ENCODE measurements around the gene ASB1.

DNA sequence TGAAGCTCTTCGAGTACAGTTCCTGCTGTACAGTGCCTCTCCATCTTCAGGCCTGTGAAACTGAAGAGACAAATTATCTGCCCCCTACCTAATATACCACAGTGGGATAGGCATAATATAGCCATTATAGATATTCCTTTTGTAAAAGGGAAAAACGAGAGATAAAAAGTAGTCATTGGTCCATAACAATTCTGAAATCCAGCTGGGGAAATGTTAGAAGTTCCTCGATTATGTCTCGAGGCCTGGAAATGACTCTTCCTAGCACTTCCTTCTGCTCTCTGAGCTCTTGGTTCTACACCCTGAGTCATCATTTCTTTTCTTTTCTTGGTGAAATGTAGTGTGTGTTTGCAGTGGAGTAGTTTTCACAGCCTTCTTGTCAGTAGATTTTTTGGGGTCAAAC lies 51.5 kb downstream of the ASB1 start:
- TF ChIP-seq ZNF565 (CRISPR knock-in tag; conservative IDR thresholded peaks at IDR 0.05; ENCODE audit: low read depth) (no peak), GLIS3 (CRISPR knock-in tag; IDR thresholded peaks at IDR 0.05) (no peak), ISL1 (CRISPR knock-in tag; IDR thresholded peaks at IDR 0.05) (no peak), TOX (CRISPR knock-in tag; IDR thresholded peaks at IDR 0.05; ENCODE audit: borderline replicate concordance) (no peak), ZNF8 (CRISPR knock-in tag; IDR thresholded peaks at IDR 0.05) (no peak)
- TF ChIP-seq, protein P1, sequence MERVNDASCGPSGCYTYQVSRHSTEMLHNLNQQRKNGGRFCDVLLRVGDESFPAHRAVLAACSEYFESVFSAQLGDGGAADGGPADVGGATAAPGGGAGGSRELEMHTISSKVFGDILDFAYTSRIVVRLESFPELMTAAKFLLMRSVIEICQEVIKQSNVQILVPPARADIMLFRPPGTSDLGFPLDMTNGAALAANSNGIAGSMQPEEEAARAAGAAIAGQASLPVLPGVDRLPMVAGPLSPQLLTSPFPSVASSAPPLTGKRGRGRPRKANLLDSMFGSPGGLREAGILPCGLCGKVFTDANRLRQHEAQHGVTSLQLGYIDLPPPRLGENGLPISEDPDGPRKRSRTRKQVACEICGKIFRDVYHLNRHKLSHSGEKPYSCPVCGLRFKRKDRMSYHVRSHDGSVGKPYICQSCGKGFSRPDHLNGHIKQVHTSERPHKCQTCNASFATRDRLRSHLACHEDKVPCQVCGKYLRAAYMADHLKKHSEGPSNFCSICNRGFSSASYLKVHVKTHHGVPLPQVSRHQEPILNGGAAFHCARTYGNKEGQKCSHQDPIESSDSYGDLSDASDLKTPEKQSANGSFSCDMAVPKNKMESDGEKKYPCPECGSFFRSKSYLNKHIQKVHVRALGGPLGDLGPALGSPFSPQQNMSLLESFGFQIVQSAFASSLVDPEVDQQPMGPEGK (CRISPR knock-in tag; IDR thresholded peaks at IDR 0.05; ENCODE audit: borderline replicate concordance): no peak
- TF ChIP-seq, protein P2, sequence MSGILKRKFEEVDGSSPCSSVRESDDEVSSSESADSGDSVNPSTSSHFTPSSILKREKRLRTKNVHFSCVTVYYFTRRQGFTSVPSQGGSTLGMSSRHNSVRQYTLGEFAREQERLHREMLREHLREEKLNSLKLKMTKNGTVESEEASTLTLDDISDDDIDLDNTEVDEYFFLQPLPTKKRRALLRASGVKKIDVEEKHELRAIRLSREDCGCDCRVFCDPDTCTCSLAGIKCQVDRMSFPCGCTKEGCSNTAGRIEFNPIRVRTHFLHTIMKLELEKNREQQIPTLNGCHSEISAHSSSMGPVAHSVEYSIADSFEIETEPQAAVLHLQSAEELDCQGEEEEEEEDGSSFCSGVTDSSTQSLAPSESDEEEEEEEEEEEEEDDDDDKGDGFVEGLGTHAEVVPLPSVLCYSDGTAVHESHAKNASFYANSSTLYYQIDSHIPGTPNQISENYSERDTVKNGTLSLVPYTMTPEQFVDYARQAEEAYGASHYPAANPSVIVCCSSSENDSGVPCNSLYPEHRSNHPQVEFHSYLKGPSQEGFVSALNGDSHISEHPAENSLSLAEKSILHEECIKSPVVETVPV (CRISPR knock-in tag; IDR thresholded peaks at IDR 0.05): no peak
- TF ChIP-seq, protein P3, sequence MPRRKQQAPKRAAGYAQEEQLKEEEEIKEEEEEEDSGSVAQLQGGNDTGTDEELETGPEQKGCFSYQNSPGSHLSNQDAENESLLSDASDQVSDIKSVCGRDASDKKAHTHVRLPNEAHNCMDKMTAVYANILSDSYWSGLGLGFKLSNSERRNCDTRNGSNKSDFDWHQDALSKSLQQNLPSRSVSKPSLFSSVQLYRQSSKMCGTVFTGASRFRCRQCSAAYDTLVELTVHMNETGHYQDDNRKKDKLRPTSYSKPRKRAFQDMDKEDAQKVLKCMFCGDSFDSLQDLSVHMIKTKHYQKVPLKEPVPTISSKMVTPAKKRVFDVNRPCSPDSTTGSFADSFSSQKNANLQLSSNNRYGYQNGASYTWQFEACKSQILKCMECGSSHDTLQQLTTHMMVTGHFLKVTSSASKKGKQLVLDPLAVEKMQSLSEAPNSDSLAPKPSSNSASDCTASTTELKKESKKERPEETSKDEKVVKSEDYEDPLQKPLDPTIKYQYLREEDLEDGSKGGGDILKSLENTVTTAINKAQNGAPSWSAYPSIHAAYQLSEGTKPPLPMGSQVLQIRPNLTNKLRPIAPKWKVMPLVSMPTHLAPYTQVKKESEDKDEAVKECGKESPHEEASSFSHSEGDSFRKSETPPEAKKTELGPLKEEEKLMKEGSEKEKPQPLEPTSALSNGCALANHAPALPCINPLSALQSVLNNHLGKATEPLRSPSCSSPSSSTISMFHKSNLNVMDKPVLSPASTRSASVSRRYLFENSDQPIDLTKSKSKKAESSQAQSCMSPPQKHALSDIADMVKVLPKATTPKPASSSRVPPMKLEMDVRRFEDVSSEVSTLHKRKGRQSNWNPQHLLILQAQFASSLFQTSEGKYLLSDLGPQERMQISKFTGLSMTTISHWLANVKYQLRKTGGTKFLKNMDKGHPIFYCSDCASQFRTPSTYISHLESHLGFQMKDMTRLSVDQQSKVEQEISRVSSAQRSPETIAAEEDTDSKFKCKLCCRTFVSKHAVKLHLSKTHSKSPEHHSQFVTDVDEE (CRISPR knock-in tag; IDR thresholded peaks at IDR 0.05): no peak
